Gastrocnemius medialis (tissue), 4 donors: Measurements from ENCODE around the gene VCL. TPM values are rescaled to one million over a fixed set of nuclear protein-coding genes. Genes with fewer than 3 reads are reported as not detected.
"Not testable (repeated sequence)": the region's sequence is repeated elsewhere in the genome, so short reads cannot be mapped to it uniquely, and the experiment has no call there.

Experiments used
- ATAC-seq, 2 donors: fragments of 150-250 bp; one replicate each; pipeline ENCODE4 v1.9.1; 2016
- DNase-seq, 2 donors: peaks; one replicate each; pipeline ENCODE4 v3.0.0-alpha.2; 2019
- H3K27ac ChIP-seq, 4 donors: fragments of 200-600 bp; sonication (generic); 1 replicate in 1 of 4; 2 replicates in 3 of 4; pipeline ENCODE4 v1.5.1; 2016 to 2018; ENCODE audit warnings: mild to moderate bottlenecking in 2 of 4, moderate library complexity in 1 of 4
- H3K27me3 ChIP-seq, 3 donors: fragments of 200-600 bp; sonication (generic) in 2 of 3; 1 replicate in 1 of 3; 2 replicates in 2 of 3; pipeline versions ENCODE4 v1.5.1 to v1.6.0; 2016 to 2019; ENCODE audit warnings: mild to moderate bottlenecking in 1 of 3, moderate library complexity in 1 of 3
- H3K36me3 ChIP-seq, 2 donors: fragments of 200-600 bp; sonication (generic) in 1 of 2; one replicate each; pipeline ENCODE4 v1.5.1; 2017 to 2018
- H3K4me1 ChIP-seq, 2 donors: fragments of 200-600 bp; sonication (generic) in 1 of 2; one replicate each; pipeline ENCODE4 v1.5.1; 2016 to 2017; ENCODE audit warnings: mild to moderate bottlenecking in 2 of 2
- H3K4me3 ChIP-seq, 4 donors: fragments of 200-600 bp; sonication (generic) in 3 of 4; 1 replicate in 1 of 4; 2 replicates in 3 of 4; pipeline ENCODE4 v1.5.1; 2016 to 2019; ENCODE audit warnings: mild to moderate bottlenecking in 2 of 4
- H3K9me3 ChIP-seq, 3 donors: fragments of 200-600 bp; sonication (generic) in 2 of 3; 1 replicate in 1 of 3; 2 replicates in 2 of 3; pipeline ENCODE4 v1.5.1; 2016 to 2019
- CTCF ChIP-seq, 5 experiments: fragments of 450-650 bp in 3 of 5; fragments of 200-600 bp in 2 of 5; sonication (generic) in 2 of 5; IDR thresholded peaks in 4 of 5; conservative IDR thresholded peaks in 1 of 5; 1 replicate in 4 of 5; 2 replicates in 1 of 5; pipeline ENCODE4 v1.5.1; 2016 to 2019; ENCODE audit warnings: antibody characterized with exemption in 5 of 5, mild to moderate bottlenecking in 3 of 5, moderate library complexity in 3 of 5
- POLR2A ChIP-seq, 2 donors: fragments of 450-650 bp; IDR thresholded peaks; one replicate each; pipeline ENCODE4 v1.6.1; 2017; ENCODE audit warnings: antibody characterized with exemption in 2 of 2, mild to moderate bottlenecking in 2 of 2, moderate library complexity in 2 of 2
- in situ Hi-C, 4 donors: fragments of 200-750 bp; cut with MboI; loops; one replicate each; pipeline versions ENCODE4 v1.15.0 to v1.8.0; 2017; ENCODE audit warnings: low sequenced_read_pairs in 4 of 4
- intact Hi-C: fragments of 100-400 bp; cut with DNase I; formaldehyde crosslinking; loops from one replicate; pipeline ENCODE4 v1.15.1; 2023; ENCODE audit warnings: low total_unique reads
- total RNA-seq, 4 donors: library from RNA; depleted of rRNA; stranded (reverse); fragments of >200 nt; gene quantifications; one replicate each; pipeline versions ENCODE4 v1.1.0 to v1.2.3, GENCODE V29; 2016

VCL gene
- total RNA-seq, 4 donors from 2014 or later: 129 to 299 (median 210) TPM

- Histone ChIP-seq H3K27me3 (no peaks in the 10 kb centered on the region), H3K4me3 (no peak overlapping the region), H3K9me3 (no peaks in the 10 kb centered on the region), H3K4me1 (peaks cover 75 to 85% of the 10 kb centered on the region in 2 donors), H3K27ac (peak overlapping the region; percentile 41 to 71 (median 47)), H3K36me3 (no peaks in the 10 kb centered on the region)
- in situ Hi-C loops: no loop called here
- TF ChIP-seq CTCF (IDR thresholded peaks at IDR 0.05 in 4 of 5, conservative IDR thresholded peaks at IDR 0.05 in 1 of 5): no peak
- TF ChIP-seq POLR2A (IDR thresholded peaks at IDR 0.05): no peak
- peak in 1 of 2 donors; percentile 10 for ATAC-seq
- DNase-seq: no peak
- intact Hi-C loops: no loop called here
Measured at GRCh38 chr10:74025380-74025978, 27.6 kb downstream of the VCL start.

- peak overlapping the region; percentile 0 to 71 (median 45) for H3K27ac ChIP-seq
- ATAC-seq (no peak), DNase-seq (no peak)
- H3K9me3 ChIP-seq: no peaks in the 10 kb centered on the region
- in situ Hi-C loops (no loop called here), intact Hi-C loops (no loop called here)
- H3K4me3 ChIP-seq: no peak overlapping the region
- no peak for TF ChIP-seq POLR2A (IDR thresholded peaks at IDR 0.05)
- no peak for TF ChIP-seq CTCF (IDR thresholded peaks at IDR 0.05 in 4 of 5, conservative IDR thresholded peaks at IDR 0.05 in 1 of 5)
- H3K36me3 ChIP-seq: no peaks in the 10 kb centered on the region
- peaks cover 77 to 85% of the 10 kb centered on the region in 2 donors for H3K4me1 ChIP-seq
- H3K27me3 ChIP-seq: no peaks in the 10 kb centered on the region
Measured at GRCh38 chr10:74026428-74027015, 28.6 kb downstream of the VCL start.

- peak overlapping the region in 3 of 4 donors; percentile 49 to 94 (median 93) for H3K27ac ChIP-seq
- no peaks in the 10 kb centered on the region for H3K27me3 ChIP-seq
- no peaks in the 10 kb centered on the region for H3K36me3 ChIP-seq
- DNase-seq (no peak), ATAC-seq (no peak)
- peaks cover 77 to 83% of the 10 kb centered on the region in 2 donors for H3K4me1 ChIP-seq
- intact Hi-C loops (no loop called here), in situ Hi-C loops (no loop called here)
- no peak for TF ChIP-seq CTCF (IDR thresholded peaks at IDR 0.05 in 4 of 5, conservative IDR thresholded peaks at IDR 0.05 in 1 of 5)
- no peak for TF ChIP-seq POLR2A (IDR thresholded peaks at IDR 0.05)
- no peak overlapping the region for H3K4me3 ChIP-seq
- no peaks in the 10 kb centered on the region for H3K9me3 ChIP-seq
Measured at GRCh38 chr10:74027702-74028101, 29.8 kb downstream of the VCL start.

- peaks cover 78 to 84% of the 10 kb centered on the region in 2 donors for H3K4me1 ChIP-seq
- intact Hi-C loops (no loop called here), in situ Hi-C loops (no loop called here)
Measured at GRCh38 chr10:74029943-74030342, 32.0 kb downstream of the VCL start.

GRCh38 chr10:74032208-74032607 is 34.3 kb downstream of the VCL start:
- H3K4me3 ChIP-seq, H3K36me3 ChIP-seq, DNase-seq, in situ Hi-C loops, intact Hi-C loops, ATAC-seq, H3K9me3 ChIP-seq, H3K27me3 ChIP-seq: not testable (repeated sequence)
- H3K27ac ChIP-seq: peak overlapping the region; percentile 93 to 97 (median 95)
- H3K4me1 ChIP-seq: peaks cover 71 to 72% of the 10 kb centered on the region in 2 donors

More at GRCh38 chr10:74029943-74030342, 32.0 kb downstream of the VCL start:
- ATAC-seq: no peak
- Histone ChIP-seq H3K4me3 (no peak overlapping the region), H3K36me3 (no peaks in the 10 kb centered on the region), H3K27ac (peak overlapping the region; percentile 93 to 97 (median 95)), H3K9me3 (no peaks in the 10 kb centered on the region), H3K27me3 (no peaks in the 10 kb centered on the region)
- DNase-seq: no peak
- TF ChIP-seq CTCF (IDR thresholded peaks at IDR 0.05 in 4 of 5, conservative IDR thresholded peaks at IDR 0.05 in 1 of 5) (no peak), POLR2A (IDR thresholded peaks at IDR 0.05) (no peak)
